ENCODE measurements around the gene IL17RC. TPM values are rescaled to one million over a fixed set of nuclear protein-coding genes. Genes with fewer than 3 reads are reported as not detected.

IL17RC gene
- total RNA-seq, 1 experiment from 2014 or later, result 6.8 TPM

DNA sequence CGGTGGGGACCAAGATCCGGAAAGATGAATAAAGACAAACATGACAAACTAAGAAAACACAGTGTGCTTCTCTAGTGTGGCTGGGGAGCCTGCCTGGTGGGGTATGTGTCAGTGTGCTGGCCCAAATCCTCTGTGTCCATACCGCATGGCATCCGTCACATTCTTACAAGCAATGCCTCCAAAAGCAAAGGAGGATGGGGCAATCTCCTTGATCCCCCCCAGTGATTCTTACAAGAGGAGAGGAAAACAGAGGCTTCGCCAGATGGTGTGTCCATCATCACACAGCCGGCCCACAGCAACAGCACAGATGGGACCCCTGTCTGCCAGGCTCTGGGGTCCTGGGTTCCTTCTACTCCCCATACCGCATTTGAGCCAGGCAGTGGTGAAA is 558 bp upstream of the IL17RC start:
- peaks cover 15 to 27% of the 10 kb centered on the region in 2 experiments for H3K4me1 Mint-ChIP-seq
- Histone ChIP-seq H3K9me3 (ENCODE audit: control insufficient read depth, low read depth, low read length) (no peaks in the 10 kb centered on the region), H3T11ph (ENCODE audit: low read length) (no peak overlapping the region), H4K91ac (ENCODE audit: insufficient read length, low read depth, low read length) (no peak overlapping the region), H2BK12ac (ENCODE audit: insufficient read length, low read depth, low read length) (no peak overlapping the region), H2BK20ac (ENCODE audit: low read depth, low read length, poor library complexity, severe bottlenecking) (no peak overlapping the region), H3K79me1 (ENCODE audit: insufficient read depth, low read depth, low read length, poor library complexity, severe bottlenecking) (no peaks in the 10 kb centered on the region), H3K79me2 (ENCODE audit: insufficient read depth, low read length) (no peaks in the 10 kb centered on the region), H3K18ac (ENCODE audit: insufficient read length, low read depth, low read length) (no peak overlapping the region), H2BK5ac (ENCODE audit: insufficient read length, low read length) (no peak overlapping the region), H3K23me2 (ENCODE audit: insufficient read length, low read depth, low read length, poor library complexity, severe bottlenecking) (peaks cover 15% of the 10 kb centered on the region), H4K20me1 (ENCODE audit: control insufficient read depth, insufficient read depth, insufficient read length) (no peaks in the 10 kb centered on the region), H3K9ac (ENCODE audit: extremely low read depth, insufficient read length, low read length) (no peak overlapping the region), H4K8ac (replicated peaks; ENCODE audit: insufficient read length, low read depth, low read length) (no peak overlapping the region), H4K5ac (ENCODE audit: insufficient read length, low read depth, low read length) (no peak overlapping the region), H3K14ac (ENCODE audit: insufficient read depth, low read length) (no peak overlapping the region), H2BK120ac (ENCODE audit: low read depth, low read length, poor library complexity, severe bottlenecking) (no peak overlapping the region), H3K4me1 (ENCODE audit: insufficient read depth, low read length) (peaks cover 4% of the 10 kb centered on the region; the same call in 1 of the 2 replicates), H3K27ac (ENCODE audit: insufficient read length, low read depth, low read length) (no peak overlapping the region), H3K4me2 (ENCODE audit: insufficient read depth, insufficient read length, low read length) (peak overlapping the region; percentile 76), H3K4ac (ENCODE audit: low read depth, low read length) (no peak overlapping the region), H3K27me3 (ENCODE audit: insufficient read depth, low read length) (no peaks in the 10 kb centered on the region; the same call in 1 of the 2 replicates), H2BK15ac (ENCODE audit: low read depth, low read length) (no peak overlapping the region), H3K23ac (ENCODE audit: insufficient read length, low read depth, low read length) (no peak overlapping the region), H2AK5ac (ENCODE audit: insufficient read length, low read length) (no peak overlapping the region), H2AFZ (ENCODE audit: low read length) (no peak overlapping the region), H3K56ac (ENCODE audit: insufficient read length, low read depth, low read length) (no peak overlapping the region)
- H3K27me3 Mint-ChIP-seq (ENCODE audit: low read depth), result peaks cover 17% of the 10 kb centered on the region
- TF ChIP-seq, protein P1, sequence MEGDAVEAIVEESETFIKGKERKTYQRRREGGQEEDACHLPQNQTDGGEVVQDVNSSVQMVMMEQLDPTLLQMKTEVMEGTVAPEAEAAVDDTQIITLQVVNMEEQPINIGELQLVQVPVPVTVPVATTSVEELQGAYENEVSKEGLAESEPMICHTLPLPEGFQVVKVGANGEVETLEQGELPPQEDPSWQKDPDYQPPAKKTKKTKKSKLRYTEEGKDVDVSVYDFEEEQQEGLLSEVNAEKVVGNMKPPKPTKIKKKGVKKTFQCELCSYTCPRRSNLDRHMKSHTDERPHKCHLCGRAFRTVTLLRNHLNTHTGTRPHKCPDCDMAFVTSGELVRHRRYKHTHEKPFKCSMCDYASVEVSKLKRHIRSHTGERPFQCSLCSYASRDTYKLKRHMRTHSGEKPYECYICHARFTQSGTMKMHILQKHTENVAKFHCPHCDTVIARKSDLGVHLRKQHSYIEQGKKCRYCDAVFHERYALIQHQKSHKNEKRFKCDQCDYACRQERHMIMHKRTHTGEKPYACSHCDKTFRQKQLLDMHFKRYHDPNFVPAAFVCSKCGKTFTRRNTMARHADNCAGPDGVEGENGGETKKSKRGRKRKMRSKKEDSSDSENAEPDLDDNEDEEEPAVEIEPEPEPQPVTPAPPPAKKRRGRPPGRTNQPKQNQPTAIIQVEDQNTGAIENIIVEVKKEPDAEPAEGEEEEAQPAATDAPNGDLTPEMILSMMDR (conservative IDR thresholded peaks at IDR 0.05), result no peak
- no peak for DNase-seq
- H3K36me3 Mint-ChIP-seq (ENCODE audit: insufficient read depth in 1 of 3, low read depth in 3 of 3), result peaks cover 0 to 5% (median 0%) of the 10 kb centered on the region in 3 experiments; a peak in 1 of 7 replicates
- no peaks in the 10 kb centered on the region; a peak in 2 of 5 replicates for H3K9me3 Mint-ChIP-seq
- WGBS (ENCODE audit: extremely low coverage, insufficient read length, low lambda C conversion rate), result no CpG with 5 or more reads among the region's 7 CpGs
- H3K4me3 Mint-ChIP-seq, result peak overlapping the region; percentile 70 to 80
- H3K27ac Mint-ChIP-seq, result no peak overlapping the region

Data from H9 (cell line).